OCI-LY3 (cell line): ENCODE measurements around the gene RING1.

Experiments
- H2AFZ ChIP-seq: fragments of 200-600, 300-600 bp; shearing (Covaris generic); 2 replicates; pipeline ENCODE4 v1.6.0; 2014; ENCODE audit warnings: antibody characterized with exemption, low read depth, low read length
- H3K27ac ChIP-seq: fragments of 200-600, 300-600 bp; sonication (generic); 2 replicates; pipeline ENCODE4 v1.5.1; 2014; ENCODE audit warnings: mild to moderate bottlenecking, low read length, moderate library complexity, mixed read lengths
- H3K27me3 ChIP-seq: fragments of 200-600, 300-600 bp; sonication (generic); 2 replicates; pipeline ENCODE4 v1.6.1; 2014; ENCODE audit warnings: low read depth, low read length, mixed read lengths
- H3K36me3 ChIP-seq: fragments of 200-600, 300-600 bp; sonication (generic); replicated peaks from 2 replicates; pipeline ENCODE3; 2014; ENCODE audit warnings: low read depth, low read length, mixed read lengths
- H3K4me1 ChIP-seq: fragments of 300-600, 200-600 bp; sonication (generic); 2 replicates; pipeline ENCODE4 v1.6.1; 2014; ENCODE audit warnings: low read length, mixed read lengths
- H3K4me2 ChIP-seq: fragments of 200-600, 300-600 bp; sonication (generic); 2 replicates; pipeline ENCODE4 v1.6.1; 2014; ENCODE audit warnings: low read length, mixed read lengths
- H3K4me3 ChIP-seq: fragments of 300-600, 200-600 bp; sonication (generic); 2 replicates; pipeline ENCODE4 v1.5.1; 2014; ENCODE audit warnings: antibody characterized with exemption, mild to moderate bottlenecking, low read length, moderate library complexity
- H3K79me2 ChIP-seq: fragments of 300-600, 200-600 bp; shearing (Covaris generic); 2 replicates; pipeline ENCODE4 v1.6.1; 2014; ENCODE audit warnings: mild to moderate bottlenecking, low read length, mixed read lengths
- H3K9ac ChIP-seq: fragments of 300-600, 200-600 bp; shearing (Covaris generic); 2 replicates; pipeline ENCODE4 v1.6.0; 2014; ENCODE audit warnings: mild to moderate bottlenecking, low read length, moderate library complexity
- H3K9me3 ChIP-seq: fragments of 200-600, 300-600 bp; shearing (Covaris generic); 2 replicates; pipeline ENCODE4 v1.6.1; 2014; ENCODE audit warnings: low read length, mixed read lengths; ENCODE audit not compliant: insufficient read depth
- H4K20me1 ChIP-seq: fragments of 200-600, 300-600 bp; sonication (generic); 2 replicates; pipeline ENCODE4 v1.6.1; 2016; ENCODE audit warnings: low read length, mixed read lengths; ENCODE audit not compliant: insufficient read depth
- CTCF ChIP-seq: fragments of 200-600, 300-600 bp; sonication (generic); IDR thresholded peaks from 2 replicates; pipeline ENCODE4 v1.5.1; 2014; ENCODE audit warnings: antibody characterized with exemption, low read length, low read depth
- EZH2phosphoT487 ChIP-seq: fragments of 200-600 bp; shearing (Covaris generic); IDR thresholded peaks from 2 replicates; pipeline ENCODE4 v1.6.1; 2018; ENCODE audit warnings: antibody characterized with exemption, mixed run types, low read depth

RING1 gene

GRCh38 chr6:33189625-33190448, 18.5 kb upstream of the RING1 start:
- H3K9me3 ChIP-seq = no peaks in the 10 kb centered on the region
- H4K20me1 ChIP-seq = no peaks in the 10 kb centered on the region
- H3K4me3 ChIP-seq = no peak overlapping the region
- H3K9ac ChIP-seq = no peak overlapping the region
- no peaks in the 10 kb centered on the region for H3K36me3 ChIP-seq
- no peaks in the 10 kb centered on the region for H3K27me3 ChIP-seq
- H2AFZ ChIP-seq = no peak overlapping the region
- H3K27ac ChIP-seq = no peak overlapping the region
- no peaks in the 10 kb centered on the region for H3K79me2 ChIP-seq
- no peaks in the 10 kb centered on the region for H3K4me1 ChIP-seq
- no peak overlapping the region for H3K4me2 ChIP-seq
- TF ChIP-seq EZH2phosphoT487 = no peak
- TF ChIP-seq CTCF = no peak

- Histone ChIP-seq H3K9ac (no peak overlapping the region), H3K9me3 (no peaks in the 10 kb centered on the region), H3K4me2 (no peak overlapping the region), H3K27me3 (no peaks in the 10 kb centered on the region), H3K27ac (no peak overlapping the region), H2AFZ (no peak overlapping the region), H3K79me2 (no peaks in the 10 kb centered on the region), H3K4me1 (no peaks in the 10 kb centered on the region), H3K4me3 (no peak overlapping the region), H4K20me1 (no peaks in the 10 kb centered on the region), H3K36me3 (peaks cover 5% of the 10 kb centered on the region)
- no peak for TF ChIP-seq CTCF
- no peak for TF ChIP-seq EZH2phosphoT487
Observed at GRCh38 chr6:33190504-33191107, 17.7 kb upstream of the RING1 start.

GRCh38 chr6:33191383-33192104, 16.8 kb upstream of the RING1 start:
- peaks cover 7% of the 10 kb centered on the region for H3K36me3 ChIP-seq
- H2AFZ ChIP-seq = no peak overlapping the region
- H4K20me1 ChIP-seq = no peaks in the 10 kb centered on the region
- H3K4me3 ChIP-seq = no peak overlapping the region
- H3K4me2 ChIP-seq = no peak overlapping the region
- H3K9me3 ChIP-seq = no peaks in the 10 kb centered on the region
- H3K4me1 ChIP-seq = no peaks in the 10 kb centered on the region
- no peaks in the 10 kb centered on the region for H3K79me2 ChIP-seq
- no peak for TF ChIP-seq EZH2phosphoT487
- no peak for TF ChIP-seq CTCF
- no peak overlapping the region for H3K27ac ChIP-seq
- no peaks in the 10 kb centered on the region for H3K27me3 ChIP-seq
- no peak overlapping the region for H3K9ac ChIP-seq

- Histone ChIP-seq H3K4me1 (no peaks in the 10 kb centered on the region), H3K27ac (no peak within 1 kb of the TSS), H3K36me3 (peaks cover 11% of the 10 kb centered on the region), H3K9me3 (no peaks in the 10 kb centered on the region), H3K79me2 (no peaks in the 10 kb centered on the region), H4K20me1 (no peaks in the 10 kb centered on the region), H2AFZ (no peak within 1 kb of the TSS), H3K4me3 (no peak within 1 kb of the TSS), H3K9ac (no peak within 1 kb of the TSS), H3K4me2 (no peak within 1 kb of the TSS), H3K27me3 (no peaks in the 10 kb centered on the region)
- TF ChIP-seq EZH2phosphoT487 (no peak), CTCF (no peak)
Observed at GRCh38 chr6:33192105-33192646, 16.1 kb upstream of the RING1 start, which contains the start of gene COL11A2. TSS of gene COL11A2 (minus strand) at chr6:33192467. CDS start at chr6:33192240, 227 bp downstream.
